Stimulated activated CD4-positive, alpha-beta T cell treated with anti-CD3 and anti-CD28 coated beads, Interleukin-4, amount 100 ng/mL, for 24 hours (primary cell): ENCODE data around the gene UBE2V1.

ENCODE experiments used
- DNase-seq: peaks from one replicate; pipeline ENCODE4 v3.0.0-alpha.2; 2020

Gene UBE2V1

DNA sequence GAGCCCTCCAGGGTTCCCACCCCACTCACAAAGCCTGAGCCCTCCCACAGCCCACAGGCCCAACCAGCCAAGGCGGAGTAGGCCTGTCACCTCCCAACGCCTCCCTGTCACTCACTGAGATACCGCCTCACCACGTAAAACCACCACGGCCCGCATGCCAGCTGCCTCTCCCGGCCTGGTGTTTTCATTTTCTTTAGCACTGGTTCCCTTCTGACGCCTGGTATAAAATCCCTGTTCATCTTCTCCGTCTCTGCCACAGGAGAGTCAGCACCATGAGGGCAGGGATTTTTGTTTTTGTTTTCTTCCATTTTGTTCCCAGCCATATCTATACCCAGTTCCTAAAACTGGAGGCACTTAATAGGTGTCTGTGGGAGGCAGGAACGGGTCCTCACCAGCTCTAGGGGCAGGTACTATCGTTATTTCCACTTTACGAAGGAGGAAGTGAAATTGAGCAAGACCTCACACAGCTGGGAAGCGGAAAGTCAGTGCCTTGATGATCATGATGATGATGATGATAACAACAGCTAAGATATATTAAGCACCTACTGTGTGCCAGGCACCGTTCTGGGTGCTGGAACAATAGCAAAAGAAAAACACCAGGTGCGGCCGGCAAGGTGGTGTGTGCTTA, 71.6 kb downstream of the UBE2V1 start:
- no peak for DNase-seq

DNA sequence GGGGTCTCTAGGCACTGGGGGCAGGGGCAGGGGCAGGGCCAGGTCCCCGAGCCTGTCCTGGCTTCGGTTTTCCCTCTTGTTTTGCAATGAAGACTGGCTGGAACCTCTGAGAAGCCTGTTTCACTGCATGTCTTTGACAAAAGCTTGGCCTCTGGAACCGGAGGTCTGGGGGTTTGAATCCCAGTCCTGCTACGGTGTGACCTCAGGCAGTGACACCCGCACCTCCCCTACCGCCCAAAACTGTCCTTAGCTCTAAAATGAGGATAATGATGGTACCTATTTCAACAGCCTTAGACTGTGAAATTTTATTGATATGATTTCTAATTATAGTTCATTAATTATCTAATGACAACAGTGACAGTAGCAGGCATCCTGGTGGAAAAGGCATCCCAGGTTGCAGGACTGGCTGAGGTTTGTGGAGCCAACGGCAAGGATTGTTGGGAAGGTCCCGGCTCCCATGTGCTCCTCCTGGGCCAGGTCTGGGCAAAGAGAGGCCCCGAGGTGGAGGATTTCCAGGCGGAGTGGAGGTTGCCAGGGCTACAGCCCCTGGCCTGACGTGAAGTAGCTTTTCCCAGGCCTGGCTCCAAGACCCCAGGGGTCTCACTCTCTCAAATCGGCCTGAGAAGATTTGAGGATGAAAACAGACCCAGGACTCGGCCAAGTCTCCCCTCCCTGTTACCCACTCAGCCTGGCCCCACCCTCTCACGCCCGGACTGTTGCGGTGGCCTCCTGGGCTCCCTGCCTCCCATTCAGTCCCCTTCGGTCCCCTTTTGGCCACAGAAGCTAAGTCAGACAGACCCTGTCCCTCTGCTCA, 72.3 kb downstream of the UBE2V1 start:
- no peak for DNase-seq

DNA sequence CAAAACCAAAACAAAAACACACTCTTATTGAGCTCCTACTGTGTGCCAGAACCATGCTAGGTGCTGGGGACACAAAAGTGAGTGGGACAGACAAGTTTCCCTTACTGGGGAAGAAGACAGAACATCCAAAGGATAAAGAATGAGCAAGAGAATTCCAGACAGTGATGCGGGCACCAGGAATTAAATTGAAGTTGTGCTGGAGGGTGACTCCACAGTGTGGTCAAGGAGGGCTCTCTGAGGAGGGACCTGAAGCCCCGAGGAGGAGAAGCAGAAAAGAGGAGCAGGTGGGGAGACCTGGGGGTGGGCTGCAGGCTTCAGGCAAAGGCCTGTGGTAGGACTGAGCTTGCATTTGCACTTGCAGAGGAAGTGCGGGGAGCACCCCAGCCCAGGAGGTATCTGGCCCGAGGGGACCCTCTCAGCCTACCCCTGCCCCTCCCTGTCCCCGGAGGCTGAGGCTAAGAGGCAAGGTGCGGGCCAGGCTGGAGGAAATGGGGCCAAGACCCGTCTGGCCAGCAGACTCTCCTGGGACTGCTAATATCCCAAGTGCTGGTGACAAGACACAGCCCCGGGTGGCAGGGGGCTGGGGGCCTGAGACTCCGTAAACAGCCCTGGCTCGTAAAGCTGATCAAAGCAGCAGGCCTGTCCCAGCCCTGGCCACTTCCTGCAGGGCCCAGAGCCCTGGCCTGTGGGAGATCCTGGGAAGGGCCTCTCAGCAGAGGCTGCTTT, 73.1 kb downstream of the UBE2V1 start:
- DNase-seq = no peak

DNA sequence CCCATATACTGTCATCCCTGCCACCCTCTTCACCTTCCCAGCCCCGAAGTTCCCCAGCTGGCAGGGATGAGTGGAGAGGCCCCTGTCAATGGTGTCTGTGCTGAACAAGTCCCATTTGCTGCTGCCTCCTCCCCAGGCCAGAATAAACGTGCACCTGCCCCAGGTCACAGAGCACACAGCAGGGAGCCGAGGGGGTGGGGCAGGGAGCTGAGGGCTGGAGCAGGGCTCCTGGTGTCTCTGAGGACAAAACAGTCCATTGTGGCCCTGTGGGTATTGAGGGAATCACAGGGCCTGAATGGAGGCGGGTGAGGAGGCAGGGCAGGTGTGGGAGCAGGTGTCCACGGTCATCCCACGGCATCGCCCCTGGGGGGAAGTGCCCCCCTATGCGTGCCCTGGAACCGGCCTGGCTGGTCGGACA, 74.4 kb downstream of the UBE2V1 start:
- no peak for DNase-seq

DNA sequence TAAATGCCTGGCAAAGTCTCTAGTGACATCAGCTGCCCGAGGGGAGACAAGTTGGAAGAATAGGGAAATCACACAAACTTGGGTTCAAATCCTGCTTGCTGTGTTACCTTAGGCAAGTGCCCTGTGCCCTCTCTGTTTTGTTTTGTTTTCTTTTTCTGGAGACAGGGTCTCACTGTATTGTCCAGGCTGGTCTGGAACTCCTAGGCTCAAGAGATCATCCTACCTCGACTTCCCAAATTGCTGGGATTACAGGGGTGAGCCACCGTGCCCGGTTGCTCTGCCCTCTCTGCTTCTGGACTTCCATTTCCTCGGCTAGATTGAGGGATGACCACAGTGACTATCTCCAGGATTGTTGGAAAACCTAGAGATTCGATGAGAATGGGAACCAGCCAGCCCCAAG, 74.8 kb downstream of the UBE2V1 start:
- DNase-seq = no peak

DNA sequence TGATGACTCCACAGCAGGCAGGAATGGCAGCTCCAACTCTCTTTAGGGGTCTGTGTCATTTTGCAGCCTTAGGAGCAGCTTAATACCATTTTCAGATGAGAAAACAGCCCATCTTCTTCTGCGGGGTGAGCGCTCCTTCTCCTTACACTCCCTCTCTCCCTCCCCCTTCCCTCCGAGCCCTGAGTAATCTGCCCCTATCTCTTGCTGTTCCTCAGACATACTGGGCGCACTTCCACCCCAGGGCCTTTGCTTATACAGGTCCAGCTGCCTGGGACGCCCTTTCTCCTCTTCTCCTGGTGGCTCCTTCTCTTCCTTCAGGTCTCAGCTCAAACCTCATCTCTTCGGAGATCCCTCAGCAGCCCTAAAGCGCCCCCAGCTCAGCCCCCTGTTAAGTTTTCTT, 75.4 kb downstream of the UBE2V1 start:
- DNase-seq = no peak

DNA sequence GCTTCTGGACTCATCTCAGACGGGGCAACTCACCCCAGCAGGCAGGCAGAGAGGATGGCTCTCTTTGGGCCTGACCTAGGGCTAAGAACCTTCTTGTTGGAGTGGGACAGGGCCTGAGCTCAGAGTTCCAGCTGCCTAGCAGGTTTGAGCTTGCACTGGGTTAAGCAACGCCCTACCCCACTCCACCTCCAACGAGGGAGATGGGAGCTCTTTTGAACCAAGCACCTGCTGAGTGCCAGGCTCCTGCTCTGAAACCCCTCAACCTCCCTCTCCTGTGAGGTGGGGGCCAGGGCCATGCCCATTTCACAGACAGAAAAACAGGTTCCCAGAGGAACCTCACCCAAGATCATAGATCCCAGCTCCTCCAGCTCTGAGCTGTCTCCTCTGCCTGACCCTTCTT, 75.8 kb downstream of the UBE2V1 start:
- no peak for DNase-seq

DNA sequence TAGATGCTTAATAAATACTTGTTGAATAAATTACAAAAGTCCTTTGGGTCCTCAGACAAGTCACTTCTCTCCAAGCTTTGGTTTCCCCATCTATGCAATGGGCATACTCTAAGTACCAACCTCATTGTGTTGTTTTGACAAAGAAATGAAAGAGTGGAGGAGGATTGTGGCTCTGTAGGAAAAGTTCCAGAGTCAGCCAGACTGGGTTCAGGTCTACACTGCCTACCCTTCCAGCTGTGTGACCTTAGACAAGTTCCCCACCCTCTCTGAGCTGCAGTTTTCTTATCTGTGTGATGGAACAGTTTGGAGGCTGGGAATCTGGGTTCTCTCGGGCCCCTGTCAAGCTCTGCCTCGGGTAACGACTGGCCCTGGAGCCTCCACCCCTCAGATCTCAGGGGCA, 76.2 kb downstream of the UBE2V1 start:
- DNase-seq = no peak

DNA sequence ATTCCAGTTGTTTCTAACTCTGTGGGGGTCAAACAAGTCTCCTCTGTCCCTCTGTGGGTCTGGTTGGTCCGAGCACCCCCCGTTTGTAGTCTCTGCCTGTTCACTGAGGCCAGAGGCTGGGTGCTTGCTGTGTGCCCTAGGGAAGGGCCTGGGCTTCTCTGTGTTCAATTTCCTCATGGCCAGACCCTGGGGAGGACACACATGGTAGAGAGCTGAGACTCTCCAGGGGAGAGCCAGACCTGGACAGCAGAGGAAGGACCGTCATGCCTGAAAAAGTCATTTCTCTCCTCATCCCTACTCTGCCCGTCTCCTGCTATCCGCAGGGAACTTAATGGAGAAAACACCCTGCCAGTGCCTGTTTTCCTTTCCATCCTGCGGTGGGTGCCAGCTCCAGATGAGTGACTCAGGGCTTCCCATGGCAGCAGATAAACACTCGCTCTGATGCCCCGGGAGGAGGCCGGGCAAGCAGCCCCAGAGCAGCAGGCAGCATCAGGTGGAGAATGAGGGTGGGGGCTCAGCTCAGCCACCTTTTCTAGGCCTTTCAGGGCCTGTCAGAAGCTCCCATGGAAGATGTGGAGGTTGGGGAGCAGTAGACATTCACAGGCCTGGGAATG, 78.3 kb downstream of the UBE2V1 start:
- no peak for DNase-seq

DNA sequence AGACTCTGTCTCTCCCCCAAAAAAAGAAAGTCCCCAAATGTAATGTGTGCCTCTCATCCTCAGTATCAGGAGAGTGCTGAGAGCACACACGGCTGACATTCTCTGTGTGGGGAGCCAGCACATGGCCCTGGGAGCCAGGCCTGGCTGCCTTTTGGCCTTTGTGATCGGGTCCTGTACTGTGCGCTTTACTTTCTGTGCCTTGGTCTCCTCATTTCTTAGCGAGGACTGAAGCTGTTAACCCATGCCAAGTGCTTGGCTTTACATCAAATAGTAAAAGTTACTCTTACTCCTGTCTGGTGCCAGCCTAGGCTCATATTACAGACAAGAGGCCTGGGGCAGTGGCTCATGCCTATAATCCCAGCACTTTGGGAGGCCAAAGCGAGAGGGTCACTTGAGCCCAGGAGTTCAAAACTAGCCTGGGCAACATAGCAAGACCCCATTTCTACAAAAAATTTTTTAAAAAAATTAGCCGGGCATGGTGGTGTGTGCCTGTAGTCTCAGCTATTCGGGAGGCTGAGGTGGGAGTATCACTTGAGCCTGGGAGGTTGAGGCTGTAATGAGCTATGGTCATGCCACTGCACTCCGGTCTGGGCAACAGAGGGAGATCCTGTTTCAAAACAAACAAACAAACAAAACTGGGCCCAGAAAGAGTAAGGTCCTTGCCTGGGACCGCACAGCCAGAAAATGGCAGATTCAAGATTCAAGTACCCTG, 79.8 kb downstream of the UBE2V1 start:
- no peak for DNase-seq
